Mesendoderm (in vitro differentiated cells): Measurements from ENCODE around the gene BTBD1.

Experiments
- DNase-seq: peaks from one replicate; pipeline ENCODE4 v3.0.0; 2013
- H2AK5ac ChIP-seq: 2 replicates; pipeline ENCODE4 v1.6.1; 2013; ENCODE audit warnings: low read length, inconsistent platforms
- H2BK120ac ChIP-seq: 2 replicates; pipeline ENCODE4 v1.6.1; 2013; ENCODE audit warnings: low read depth, mild to moderate bottlenecking, low read length, moderate library complexity, mixed read lengths
- H2BK15ac ChIP-seq: replicated peaks from 2 replicates; pipeline ENCODE4 v1.6.1; 2013; ENCODE audit warnings: low read depth, mild to moderate bottlenecking, moderate library complexity
- H2BK5ac ChIP-seq: 2 replicates; pipeline ENCODE4 v1.6.1; 2013; ENCODE audit warnings: low read length, inconsistent platforms
- H3K18ac ChIP-seq: 2 replicates; pipeline ENCODE4 v1.6.1; 2013; ENCODE audit warnings: mild to moderate bottlenecking, low read length, mixed read lengths
- H3K23ac ChIP-seq: one replicate; pipeline ENCODE4 v1.6.1; 2013; ENCODE audit warnings: low read length
- H3K27ac ChIP-seq: 2 replicates; pipeline ENCODE4 v1.5.1; 2013; ENCODE audit warnings: low read depth, mild to moderate bottlenecking, inconsistent platforms, low read length, moderate library complexity
- H3K27me3 ChIP-seq: 2 replicates; pipeline ENCODE4 v1.6.1; 2013; ENCODE audit warnings: low read length, control low read depth, mild to moderate bottlenecking, inconsistent platforms; ENCODE audit not compliant: insufficient read depth, poor library complexity
- H3K36me3 ChIP-seq: 2 replicates; pipeline ENCODE4 v1.6.1; 2013; ENCODE audit warnings: low read length, inconsistent platforms; ENCODE audit not compliant: control insufficient read depth, insufficient read depth
- H3K4ac ChIP-seq: one replicate; pipeline ENCODE4 v1.6.1; 2013; ENCODE audit warnings: low read depth, mild to moderate bottlenecking, low read length, moderate library complexity
- H3K4me1 ChIP-seq: 2 replicates; pipeline ENCODE4 v1.6.1; 2013; ENCODE audit warnings: low read depth, low read length, inconsistent platforms; ENCODE audit not compliant: control insufficient read depth
- H3K4me2 ChIP-seq: 2 replicates; pipeline ENCODE4 v1.6.1; 2013; ENCODE audit warnings: low read length
- H3K4me3 ChIP-seq: 2 replicates; pipeline ENCODE4 v1.5.1; 2013; ENCODE audit warnings: mild to moderate bottlenecking, low read length
- H3K56ac ChIP-seq: one replicate; pipeline ENCODE4 v1.6.1; 2013; ENCODE audit warnings: low read length
- H3K79me1 ChIP-seq: 2 replicates; pipeline ENCODE4 v1.6.1; 2013; ENCODE audit warnings: low read length, inconsistent platforms
- H3K79me2 ChIP-seq: 2 replicates; pipeline ENCODE4 v1.6.1; 2013; ENCODE audit warnings: mild to moderate bottlenecking, low read length; ENCODE audit not compliant: control insufficient read depth, insufficient read depth
- H3K9ac ChIP-seq: 2 replicates; pipeline ENCODE4 v1.6.1; 2013; ENCODE audit warnings: low read length, inconsistent platforms
- H4K5ac ChIP-seq: one replicate; pipeline ENCODE4 v1.6.1; 2013; ENCODE audit warnings: low read length
- H4K8ac ChIP-seq: one replicate; pipeline ENCODE4 v1.6.1; 2013; ENCODE audit warnings: low read depth, mild to moderate bottlenecking, control low read depth, low read length, moderate library complexity
- WGBS: extraction: QIAGEN DNeasy Blood & Tissue Kit; methylation state at CpG from one replicate; pipeline ENCODE4 v1.1.7; 2013; ENCODE audit warnings: low lambda C conversion rate, missing lambda C conversion rate; ENCODE audit not compliant: insufficient coverage; ENCODE audit errors: extremely low coverage; 5-methylcytosine and 5-hydroxymethylcytosine counted together

BTBD1 gene

DNA sequence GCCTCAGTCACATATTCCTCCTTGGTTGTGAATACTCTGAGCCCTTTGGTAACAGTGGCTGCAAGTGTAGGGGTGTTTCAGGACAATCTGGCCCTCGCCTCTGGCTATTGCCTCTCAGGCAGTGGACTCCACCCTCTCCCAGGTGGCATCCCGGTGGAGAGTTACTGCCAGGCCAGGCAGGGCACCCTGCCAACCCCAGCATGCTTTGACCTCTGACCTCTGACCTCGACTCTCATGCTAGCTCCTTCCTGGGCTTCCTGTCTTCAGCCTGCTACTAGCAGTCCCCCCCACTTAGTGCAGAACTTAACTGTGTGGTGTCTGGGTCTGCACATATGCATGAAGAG, 45.9 kb upstream of the BTBD1 start:
- Histone ChIP-seq H3K4me3 (no peak overlapping the region), H3K9ac (no peak overlapping the region), H3K27me3 (no peaks in the 10 kb centered on the region), H4K5ac (no peak overlapping the region), H2AK5ac (no peak overlapping the region), H3K4me1 (no peaks in the 10 kb centered on the region), H3K36me3 (no peaks in the 10 kb centered on the region), H3K79me1 (no peaks in the 10 kb centered on the region), H4K8ac (no peak overlapping the region), H3K23ac (no peak overlapping the region), H3K27ac (no peak overlapping the region), H2BK5ac (no peak overlapping the region), H3K18ac (no peak overlapping the region), H3K79me2 (no peaks in the 10 kb centered on the region), H3K4ac (no peak overlapping the region), H2BK120ac (no peak overlapping the region), H3K56ac (no peak overlapping the region), H2BK15ac (no peak overlapping the region), H3K4me2 (no peak overlapping the region)
- no CpG with 5 or more reads among the region's 3 CpGs for WGBS
- no peak for DNase-seq

DNA sequence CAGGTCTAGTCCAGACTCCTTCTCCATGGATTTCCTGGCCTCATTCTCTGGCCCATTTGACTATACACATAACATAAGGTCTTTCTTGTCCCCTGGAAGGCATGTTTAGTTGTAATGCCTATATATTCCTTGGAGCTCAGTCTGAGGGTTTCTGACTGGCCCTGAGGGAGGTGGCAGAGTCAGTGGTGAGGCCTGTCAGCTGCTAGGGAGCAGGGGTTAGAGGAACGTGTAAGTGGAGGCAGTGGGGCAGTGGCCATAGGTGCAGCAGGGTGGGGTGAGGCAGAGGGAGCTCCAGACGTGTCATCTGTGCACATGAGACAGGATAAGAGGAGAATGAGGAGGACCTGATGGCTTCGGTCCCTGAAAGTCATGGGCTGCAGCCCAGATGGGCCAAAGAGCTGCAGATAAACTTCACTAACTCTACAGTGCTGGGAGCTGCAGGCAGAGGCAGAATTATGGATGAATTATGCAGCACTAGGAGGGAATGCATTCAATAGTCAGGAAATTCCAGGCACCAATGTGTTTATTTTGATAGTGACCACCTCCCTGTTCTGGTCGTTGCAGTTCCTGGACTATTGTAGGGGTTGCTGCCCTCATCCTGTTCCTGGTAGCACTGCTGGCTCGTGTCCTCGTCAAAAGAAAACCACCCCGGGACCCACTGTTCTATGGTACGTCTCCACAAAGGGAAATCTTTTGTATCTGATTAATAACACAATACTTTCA, 45.3 kb upstream of the BTBD1 start:
- Histone ChIP-seq H3K4me1 (no peaks in the 10 kb centered on the region), H2AK5ac (no peak overlapping the region), H3K4me3 (no peak overlapping the region), H3K36me3 (no peaks in the 10 kb centered on the region), H3K27ac (no peak overlapping the region), H2BK15ac (no peak overlapping the region), H3K27me3 (no peaks in the 10 kb centered on the region), H2BK5ac (no peak overlapping the region), H3K56ac (no peak overlapping the region), H4K8ac (no peak overlapping the region), H4K5ac (no peak overlapping the region), H3K9ac (no peak overlapping the region), H3K4me2 (no peak overlapping the region), H3K4ac (no peak overlapping the region), H2BK120ac (no peak overlapping the region), H3K23ac (no peak overlapping the region), H3K18ac (no peak overlapping the region), H3K79me2 (no peaks in the 10 kb centered on the region), H3K79me1 (no peaks in the 10 kb centered on the region)
- WGBS: no CpG with 5 or more reads among the region's 8 CpGs
- DNase-seq: no peak

GRCh38 chr15:83111149-83111548, 44.1 kb upstream of the BTBD1 start:
- Histone ChIP-seq H3K27ac (no peak overlapping the region), H3K4me2 (no peak overlapping the region), H4K5ac (no peak overlapping the region), H3K9ac (no peak overlapping the region), H3K27me3 (no peaks in the 10 kb centered on the region), H3K79me2 (no peaks in the 10 kb centered on the region), H3K18ac (no peak overlapping the region), H3K79me1 (no peaks in the 10 kb centered on the region), H3K4me3 (no peak overlapping the region), H2BK120ac (no peak overlapping the region), H3K23ac (no peak overlapping the region), H2BK15ac (no peak overlapping the region), H2BK5ac (no peak overlapping the region), H3K36me3 (no peaks in the 10 kb centered on the region), H4K8ac (no peak overlapping the region), H3K56ac (no peak overlapping the region), H3K4ac (no peak overlapping the region), H2AK5ac (no peak overlapping the region), H3K4me1 (no peaks in the 10 kb centered on the region)
- 100% methylated on average over 1 of the region's 3 CpGs for WGBS
- no peak for DNase-seq

DNA sequence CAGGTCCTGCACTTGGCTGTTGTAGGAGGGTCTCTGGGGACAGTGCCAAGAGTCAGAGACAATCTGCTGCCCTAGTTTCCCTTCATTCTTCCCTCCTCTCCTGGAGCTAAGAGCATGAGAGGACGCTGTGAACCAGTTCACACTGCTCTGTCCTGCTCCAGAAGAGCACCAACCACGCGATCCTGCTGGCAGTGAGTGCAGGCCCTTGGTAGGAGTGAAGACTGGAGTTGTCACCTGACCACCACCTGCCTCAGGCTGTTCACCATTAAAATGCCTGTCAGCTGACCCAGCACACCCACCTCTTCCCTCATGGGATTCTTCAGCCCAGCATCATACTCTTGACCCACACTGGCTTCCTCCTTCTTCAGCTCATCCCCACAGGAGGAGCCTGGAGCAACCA, 43.3 kb upstream of the BTBD1 start:
- no CpG with 5 or more reads among the region's 3 CpGs for WGBS
- no peak overlapping the region for H2AK5ac ChIP-seq
- H3K4ac ChIP-seq: no peak overlapping the region
- H3K27me3 ChIP-seq: no peaks in the 10 kb centered on the region
- H4K8ac ChIP-seq: no peak overlapping the region
- no peak for DNase-seq
- no peak overlapping the region for H3K18ac ChIP-seq
- no peak overlapping the region for H3K9ac ChIP-seq
- no peak overlapping the region for H2BK120ac ChIP-seq
- H3K79me1 ChIP-seq: no peaks in the 10 kb centered on the region
- no peak overlapping the region for H2BK5ac ChIP-seq
- H3K4me3 ChIP-seq: no peak overlapping the region
- no peak overlapping the region for H3K27ac ChIP-seq
- H2BK15ac ChIP-seq: no peak overlapping the region
- H3K79me2 ChIP-seq: no peaks in the 10 kb centered on the region
- H3K4me2 ChIP-seq: no peak overlapping the region
- no peak overlapping the region for H4K5ac ChIP-seq
- H3K23ac ChIP-seq: no peak overlapping the region
- no peaks in the 10 kb centered on the region for H3K36me3 ChIP-seq
- H3K4me1 ChIP-seq: no peaks in the 10 kb centered on the region
- no peak overlapping the region for H3K56ac ChIP-seq

- Histone ChIP-seq H3K56ac (no peak overlapping the region), H3K4ac (no peak overlapping the region), H2BK5ac (no peak overlapping the region), H3K23ac (no peak overlapping the region), H3K4me3 (no peak overlapping the region), H3K4me2 (no peak overlapping the region), H3K4me1 (no peaks in the 10 kb centered on the region), H4K8ac (no peak overlapping the region), H3K18ac (no peak overlapping the region), H2BK120ac (no peak overlapping the region), H4K5ac (no peak overlapping the region), H3K9ac (no peak overlapping the region), H3K27ac (no peak overlapping the region), H3K79me2 (no peaks in the 10 kb centered on the region), H2BK15ac (no peak overlapping the region), H3K36me3 (no peaks in the 10 kb centered on the region), H3K27me3 (no peaks in the 10 kb centered on the region), H3K79me1 (no peaks in the 10 kb centered on the region), H2AK5ac (no peak overlapping the region)
- WGBS: no CpG with 5 or more reads among the region's 12 CpGs
- DNase-seq: no peak
These were observed 42.5 kb upstream of the BTBD1 start for GRCh38 chr15:83109532-83109931.
